Neural cell (in vitro differentiated cells): ENCODE data around the gene PLSCR2. TPM values are rescaled to one million over a fixed set of nuclear protein-coding genes. Genes with fewer than 3 reads are reported as not detected.
"Not testable (repeated sequence)": the region's sequence is repeated elsewhere in the genome, so short reads cannot be mapped to it uniquely, and the experiment has no call there.

Experiments
- H2AFZ ChIP-seq: fragments of 200-600, 300-800 bp; sonication (generic), shearing (Covaris generic); 2 replicates; pipeline ENCODE4 v1.6.0; 2014; ENCODE audit warnings: low read depth, mild to moderate bottlenecking, antibody characterized with exemption, low read length, moderate library complexity
- H3F3A ChIP-seq: fragments of 200-600 bp; shearing (Covaris generic); 2 replicates; pipeline ENCODE4 v1.6.1; 2016; ENCODE audit warnings: mild to moderate bottlenecking, moderate library complexity, mixed read lengths, antibody characterized with exemption, low read length; ENCODE audit not compliant: insufficient read depth, poor library complexity, severe bottlenecking
- H3K27ac ChIP-seq: fragments of 200-600, 300-800 bp; sonication (generic), shearing (Covaris generic); 2 replicates; pipeline ENCODE4 v1.5.1; 2014; ENCODE audit warnings: mild to moderate bottlenecking, low read length, moderate library complexity
- H3K27me3 ChIP-seq: fragments of 300-800, 200-600 bp; sonication (generic), shearing (Covaris generic); 2 replicates; pipeline ENCODE4 v1.6.0; 2014; ENCODE audit warnings: mild to moderate bottlenecking, low read depth, low read length, moderate library complexity; ENCODE audit not compliant: insufficient read depth
- H3K36me3 ChIP-seq: fragments of 300-800, 200-600 bp; sonication (generic), shearing (Covaris generic); 2 replicates; pipeline ENCODE4 v1.5.1; 2014; ENCODE audit warnings: mild to moderate bottlenecking, antibody characterized with exemption, low read length, moderate library complexity; ENCODE audit not compliant: insufficient read depth
- H3K4me2 ChIP-seq: fragments of 300-800, 200-600 bp; sonication (generic), shearing (Covaris generic); 2 replicates; pipeline ENCODE4 v1.6.0; 2014; ENCODE audit warnings: mild to moderate bottlenecking, low read length
- H3K4me3 ChIP-seq: fragments of 300-800, 200-600 bp; sonication (generic), shearing (Covaris generic); 2 replicates; pipeline ENCODE4 v1.5.1; 2014; ENCODE audit warnings: mild to moderate bottlenecking, low read length, moderate library complexity
- H3K79me2 ChIP-seq: fragments of 200-600 bp; shearing (Covaris generic); replicated peaks from 2 replicates; pipeline ENCODE4 v1.6.0; 2014; ENCODE audit warnings: mild to moderate bottlenecking, low read length, moderate library complexity; ENCODE audit not compliant: insufficient read depth
- H3K9ac ChIP-seq: fragments of 300-800, 200-600 bp; sonication (generic), shearing (Covaris generic); 2 replicates; pipeline ENCODE4 v1.6.1; 2016; ENCODE audit warnings: mild to moderate bottlenecking, low read length, mixed read lengths
- H3K9me2 ChIP-seq: fragments of 200-600 bp; shearing (Covaris generic); 2 replicates; pipeline ENCODE4 v1.6.1; 2016; ENCODE audit warnings: mild to moderate bottlenecking, low read length, mixed read lengths; ENCODE audit not compliant: insufficient read depth
- H3K9me3 ChIP-seq: fragments of 200-600, 300-800 bp; sonication (generic), shearing (Covaris generic); 2 replicates; pipeline ENCODE4 v1.6.1; 2016; ENCODE audit warnings: mild to moderate bottlenecking, mixed run types, low read length, moderate library complexity, mixed read lengths
- H4K20me1 ChIP-seq: fragments of 200-600 bp; shearing (Covaris generic); 2 replicates; pipeline ENCODE4 v1.6.1; 2016; ENCODE audit warnings: mild to moderate bottlenecking, mixed run types; ENCODE audit not compliant: insufficient read depth
- CTCF ChIP-seq: fragments of 450-650 bp; IDR thresholded peaks from 2 replicates; pipeline ENCODE4 v1.5.1; 2014; ENCODE audit warnings: antibody characterized with exemption, mild to moderate bottlenecking, moderate library complexity; ENCODE audit not compliant: poor library complexity, severe bottlenecking
- EP300 ChIP-seq: fragments of 450-650 bp; conservative IDR thresholded peaks from 2 replicates; pipeline ENCODE4 v1.6.1; 2014; ENCODE audit warnings: antibody characterized with exemption, mild to moderate bottlenecking, moderate library complexity; ENCODE audit not compliant: poor library complexity, severe bottlenecking
- EZH2 ChIP-seq: fragments of 200-600, 300-800 bp; shearing (Covaris generic), sonication (generic); IDR thresholded peaks from 2 replicates; pipeline ENCODE4 v1.6.1; 2014; ENCODE audit warnings: antibody characterized with exemption, low read length, borderline replicate concordance, mild to moderate bottlenecking; ENCODE audit not compliant: insufficient read depth, poor library complexity, severe bottlenecking
- MXI1 ChIP-seq: fragments of 450-650 bp; conservative IDR thresholded peaks from 2 replicates; pipeline ENCODE4 v1.6.1; 2014; ENCODE audit warnings: antibody characterized with exemption, mild to moderate bottlenecking; ENCODE audit not compliant: poor library complexity, severe bottlenecking
- POLR2AphosphoS5 ChIP-seq: IDR thresholded peaks from 2 replicates; pipeline ENCODE4 v1.6.1; 2012
- RAD21 ChIP-seq: fragments of 450-650 bp; conservative IDR thresholded peaks from 2 replicates; pipeline ENCODE4 v1.6.1; 2014; ENCODE audit warnings: antibody characterized with exemption, mild to moderate bottlenecking, moderate library complexity
- REST ChIP-seq: IDR thresholded peaks from 2 replicates; pipeline ENCODE4 v1.6.1; 2012; ENCODE audit warnings: borderline replicate concordance
- SMC3 ChIP-seq: fragments of 450-650 bp; conservative IDR thresholded peaks from 2 replicates; pipeline ENCODE4 v1.6.1; 2014; ENCODE audit warnings: antibody characterized with exemption, mild to moderate bottlenecking, moderate library complexity; ENCODE audit not compliant: poor library complexity
- TAF1 ChIP-seq: IDR thresholded peaks from 2 replicates; pipeline ENCODE4 v1.6.1; 2012; ENCODE audit warnings: low read depth
- polyA plus RNA-seq: library from polyadenylated mRNA; depleted of rRNA; stranded (reverse); fragments of >200 nt; gene quantifications from 2 replicates; pipeline ENCODE4 v1.2.3, GENCODE V29; 2014

The PLSCR2 gene
- polyA plus RNA-seq, 1 donor from 2014 or later: not detected

GRCh38 chr3:146449076-146449475 is 20.3 kb downstream of the PLSCR2 start:
- Histone ChIP-seq H3K9ac (no peak overlapping the region), H3K9me2 (no peaks in the 10 kb centered on the region), H3K9me3 (no peaks in the 10 kb centered on the region), H3K4me3 (no peak overlapping the region), H4K20me1 (no peaks in the 10 kb centered on the region), H3K27ac (no peak overlapping the region), H3K79me2 (no peaks in the 10 kb centered on the region), H3F3A (no peaks in the 10 kb centered on the region), H3K4me2 (no peak overlapping the region), H2AFZ (no peak overlapping the region), H3K36me3 (no peaks in the 10 kb centered on the region), H3K27me3 (no peaks in the 10 kb centered on the region)
- TF ChIP-seq SMC3 (no peak), EP300 (no peak), REST (no peak), POLR2AphosphoS5 (no peak), CTCF (no peak), EZH2 (no peak), MXI1 (no peak), RAD21 (no peak)

- H3F3A ChIP-seq: no peaks in the 10 kb centered on the region
- no peaks in the 10 kb centered on the region for H3K79me2 ChIP-seq
- no peaks in the 10 kb centered on the region for H4K20me1 ChIP-seq
- H3K27me3 ChIP-seq: no peaks in the 10 kb centered on the region
- H3K9me3 ChIP-seq: no peaks in the 10 kb centered on the region
- H3K4me3 ChIP-seq: no peak overlapping the region
- no peaks in the 10 kb centered on the region for H3K36me3 ChIP-seq
- no peak overlapping the region for H3K4me2 ChIP-seq
- no peaks in the 10 kb centered on the region for H3K9me2 ChIP-seq
- H2AFZ ChIP-seq: no peak overlapping the region
- no peak overlapping the region for H3K9ac ChIP-seq
- TF ChIP-seq CTCF: no peak
- TF ChIP-seq TAF1: no peak
- no peak for TF ChIP-seq RAD21
- no peak for TF ChIP-seq MXI1
- TF ChIP-seq POLR2AphosphoS5: no peak
- TF ChIP-seq REST: no peak
- TF ChIP-seq SMC3: no peak
- TF ChIP-seq EZH2: no peak
- H3K27ac ChIP-seq: no peak overlapping the region
Measured at GRCh38 chr3:146446026-146446425, 23.3 kb downstream of the PLSCR2 start.

GRCh38 chr3:146440310-146440709 is 29.1 kb downstream of the PLSCR2 start:
- not testable (repeated sequence) for H3K9ac ChIP-seq, H3K36me3 ChIP-seq, H3K4me3 ChIP-seq, H2AFZ ChIP-seq, H3K9me2 ChIP-seq, H3K79me2 ChIP-seq, H3K9me3 ChIP-seq, H3K27me3 ChIP-seq, H4K20me1 ChIP-seq, H3K4me2 ChIP-seq, H3F3A ChIP-seq, H3K27ac ChIP-seq
